HEK293 (cell line): Measurements from ENCODE around the gene MITF.

ENCODE experiments used
- CTCF ChIA-PET: fragments of 350-600 bp; formaldehyde crosslinking; extraction: SDS; loops from one replicate; lab custom pipeline; 2021; ENCODE audit warnings: antibody characterized with exemption; lab: Yijun Ruan, JAX
- POLR2A ChIA-PET: fragments of 300-600 bp; formaldehyde crosslinking; extraction: SDS; loops from one replicate; lab custom pipeline; 2020; ENCODE audit warnings: antibody characterized with exemption, inconsistent platforms; lab: Yijun Ruan, JAX
- H3K27ac ChIP-seq: fragments of 200-500 bp; sonication (Bioruptor generic); 2 replicates; pipeline ENCODE4 v1.5.1; 2014; ENCODE audit warnings: low read depth, low read length, control low read depth, inconsistent platforms; ENCODE audit errors: extremely low read depth
- H3K36me3 ChIP-seq, 2 experiments: fragments of 200-500 bp in 1 of 2; sonication (Bioruptor generic) in 1 of 2; 1 replicate in 1 of 2; 2 replicates in 1 of 2; pipeline ENCODE4 v1.5.1; 2014 to 2017; ENCODE audit warnings: inconsistent platforms in 2 of 2, low read length in 2 of 2; ENCODE audit not compliant: control insufficient read depth in 2 of 2, insufficient read depth in 1 of 2
- H3K4me1 ChIP-seq: fragments of 200-500 bp; sonication (Bioruptor generic); 2 replicates; pipeline ENCODE4 v1.5.1; 2014; ENCODE audit warnings: mild to moderate bottlenecking, low read length, inconsistent platforms; ENCODE audit not compliant: control insufficient read depth, insufficient read depth
- H3K4me3 ChIP-seq: 2 replicates; pipeline ENCODE4 v1.5.1; 2011; ENCODE audit warnings: low read depth, mild to moderate bottlenecking, control low read depth, low read length, moderate library complexity
- H3K9me3 ChIP-seq: fragments of 200-500 bp; sonication (Bioruptor generic); 2 replicates; pipeline ENCODE4 v1.5.1; 2014; ENCODE audit warnings: low read depth, low read length, inconsistent platforms; ENCODE audit not compliant: control insufficient read depth, insufficient read depth
- BCL11A ChIP-seq: fragments of 450-650 bp; formaldehyde crosslinking; IDR thresholded peaks from 2 replicates; pipeline ENCODE4 v1.5.1; 2016; ENCODE audit warnings: low read depth, missing biosample characterization, missing genetic modification characterization
- HOXA7 ChIP-seq: sonication (generic); formaldehyde crosslinking; IDR thresholded peaks from 2 replicates; pipeline ENCODE4 v1.8.1; 2022; ENCODE audit warnings: missing genetic modification reagents, borderline replicate concordance
- KLF16 ChIP-seq: fragments of 450-650 bp; formaldehyde crosslinking; IDR thresholded peaks from 2 replicates; pipeline ENCODE4 v1.5.1; 2017; ENCODE audit warnings: missing biosample characterization, missing genetic modification characterization
- KLF9 ChIP-seq: fragments of 450-650 bp; formaldehyde crosslinking; IDR thresholded peaks from 2 replicates; pipeline ENCODE4 v1.5.1; 2016; ENCODE audit warnings: missing biosample characterization, missing genetic modification characterization, low read depth
- PRDM10 ChIP-seq: fragments of 450-650 bp; formaldehyde crosslinking; IDR thresholded peaks from 2 replicates; pipeline ENCODE4 v1.5.1; 2016; ENCODE audit warnings: missing biosample characterization, missing genetic modification characterization
- ZBTB48 ChIP-seq: fragments of 450-650 bp; formaldehyde crosslinking; IDR thresholded peaks from 2 replicates; pipeline ENCODE4 v1.5.1; 2016; ENCODE audit warnings: missing biosample characterization, missing genetic modification characterization
- ZFP3 ChIP-seq: fragments of 450-650 bp; formaldehyde crosslinking; IDR thresholded peaks from 2 replicates; pipeline ENCODE4 v1.5.1; 2016; ENCODE audit warnings: low read depth, missing biosample characterization, missing genetic modification characterization
- ZFP41 ChIP-seq: fragments of 450-650 bp; formaldehyde crosslinking; IDR thresholded peaks from 2 replicates; pipeline ENCODE4 v1.5.1; 2016; ENCODE audit warnings: missing biosample characterization, missing genetic modification characterization, borderline replicate concordance
- ZNF121 ChIP-seq: fragments of 450-650 bp; formaldehyde crosslinking; IDR thresholded peaks from 2 replicates; pipeline ENCODE4 v1.5.1; 2016; ENCODE audit warnings: missing biosample characterization, missing genetic modification characterization
- ZNF138 ChIP-seq: fragments of 450-650 bp; formaldehyde crosslinking; IDR thresholded peaks from 2 replicates; pipeline ENCODE4 v1.5.1; 2016; ENCODE audit warnings: missing biosample characterization, missing genetic modification characterization, borderline replicate concordance
- ZNF23 ChIP-seq: fragments of 450-650 bp; formaldehyde crosslinking; IDR thresholded peaks from 2 replicates; pipeline ENCODE4 v1.5.1; 2016; ENCODE audit warnings: missing biosample characterization, missing genetic modification characterization, borderline replicate concordance
- ZNF292 ChIP-seq: fragments of 450-650 bp; formaldehyde crosslinking; IDR thresholded peaks from 2 replicates; pipeline ENCODE4 v1.5.1; 2016; ENCODE audit warnings: low read depth, missing biosample characterization, missing genetic modification characterization, borderline replicate concordance
- ZNF324 ChIP-seq: fragments of 450-650 bp; formaldehyde crosslinking; IDR thresholded peaks from 2 replicates; pipeline ENCODE4 v1.5.1; 2016; ENCODE audit warnings: missing biosample characterization, missing genetic modification characterization
- ZNF354C ChIP-seq: fragments of 450-650 bp; formaldehyde crosslinking; IDR thresholded peaks from 2 replicates; pipeline ENCODE4 v1.5.1; 2016; ENCODE audit warnings: missing biosample characterization, missing genetic modification characterization, low read depth, borderline replicate concordance
- ZNF433 ChIP-seq: fragments of 450-650 bp; formaldehyde crosslinking; IDR thresholded peaks from 2 replicates; pipeline ENCODE4 v1.5.1; 2016; ENCODE audit warnings: missing biosample characterization, missing genetic modification characterization, low read depth
- ZNF488 ChIP-seq: fragments of 450-650 bp; formaldehyde crosslinking; IDR thresholded peaks from 2 replicates; pipeline ENCODE4 v1.5.1; 2016; ENCODE audit warnings: missing biosample characterization, missing genetic modification characterization
- ZNF521 ChIP-seq: fragments of 450-650 bp; formaldehyde crosslinking; IDR thresholded peaks from 2 replicates; pipeline ENCODE4 v1.5.1; 2017; ENCODE audit warnings: missing biosample characterization, mild to moderate bottlenecking, missing genetic modification characterization
- ZNF76 ChIP-seq: fragments of 450-650 bp; formaldehyde crosslinking; IDR thresholded peaks from 2 replicates; pipeline ENCODE4; 2016; ENCODE audit warnings: low read depth, missing biosample characterization, missing genetic modification characterization, borderline replicate concordance
- ZNF768 ChIP-seq: fragments of 450-650 bp; formaldehyde crosslinking; IDR thresholded peaks from 2 replicates; pipeline ENCODE4 v1.5.1; 2018; ENCODE audit warnings: missing biosample characterization, mild to moderate bottlenecking, missing genetic modification characterization
- ZNF830 ChIP-seq: fragments of 450-650 bp; IDR thresholded peaks from 2 replicates; pipeline ENCODE4 v1.5.0; 2018; ENCODE audit warnings: missing biosample characterization, missing genetic modification characterization, low read depth, mild to moderate bottlenecking, moderate library complexity
- TF ChIP-seq, protein P1 (sequence below): fragments of 450-650 bp; formaldehyde crosslinking; IDR thresholded peaks from 2 replicates; pipeline ENCODE4 v1.5.1; 2017; ENCODE audit warnings: missing biosample characterization, missing genetic modification characterization
- TF ChIP-seq, protein P2 (sequence below): fragments of 450-650 bp; formaldehyde crosslinking; IDR thresholded peaks from 2 replicates; pipeline ENCODE4 v1.5.1; 2017; ENCODE audit warnings: missing biosample characterization, missing genetic modification characterization

MITF gene

DNA sequence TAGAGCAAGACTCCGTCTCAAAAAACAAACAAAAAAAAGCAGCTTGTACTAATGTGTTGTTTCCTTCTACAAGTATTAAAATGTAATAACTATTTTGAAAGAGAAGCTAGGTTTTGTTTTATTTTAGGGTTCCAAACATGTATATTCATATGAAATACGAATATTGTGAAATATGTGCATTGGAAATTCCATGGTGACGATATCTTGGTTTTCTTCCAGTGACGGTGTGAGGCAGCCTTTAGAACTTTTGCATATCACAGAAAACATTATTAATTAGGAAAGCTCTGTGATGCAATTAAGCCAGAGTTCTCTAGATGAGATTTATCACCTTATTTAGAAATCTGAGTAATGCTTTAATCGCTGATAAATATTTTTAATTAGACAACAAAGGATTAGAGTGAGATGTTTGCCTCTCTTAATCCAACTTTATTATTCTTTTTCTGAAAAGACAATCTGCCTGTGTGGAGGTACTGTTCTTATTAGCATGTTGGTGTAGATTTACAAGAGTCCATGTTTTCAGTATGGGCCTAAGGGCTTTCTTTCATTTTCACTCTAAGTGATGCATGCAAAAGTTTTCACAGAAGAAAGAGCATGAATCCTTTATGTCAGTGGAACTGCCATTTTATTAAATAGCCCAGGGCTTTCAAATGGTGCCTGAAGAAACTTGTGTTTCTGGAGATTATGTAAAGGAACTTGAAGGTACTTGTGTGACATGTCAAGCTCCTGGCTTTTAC lies 222.6 kb downstream of the MITF start:
- CTCF ChIA-PET, result no interaction called here
- H3K27ac ChIP-seq, result no peak overlapping the region
- H3K4me3 ChIP-seq, result no peak overlapping the region

GRCh38 chr3:69963643-69964042 lies 224.4 kb downstream of the MITF start:
- Histone ChIP-seq H3K36me3 (peaks cover 0 to 13% of the 10 kb centered on the region in 2 experiments; a peak in 1 of 3 replicates), H3K4me1 (no peaks in the 10 kb centered on the region), H3K4me3 (no peak overlapping the region), H3K9me3 (no peaks in the 10 kb centered on the region), H3K27ac (no peak overlapping the region)
- ChIA-PET POLR2A (no interaction called here), CTCF (no interaction called here)
- TF ChIP-seq HOXA7 (CRISPR knock-in tag), result no peak
- TF ChIP-seq ZNF121 (tag by site-specific recombination), result no peak
- no peak for TF ChIP-seq ZNF488
- TF ChIP-seq PRDM10 (tag by site-specific recombination), result no peak
- no peak for TF ChIP-seq KLF9 (tag by site-specific recombination)
- no peak for TF ChIP-seq ZNF76 (tag by site-specific recombination)
- TF ChIP-seq ZNF23 (tag by site-specific recombination), result no peak

More for the DNA sequence above, 222.6 kb downstream of the MITF start:
- Histone ChIP-seq H3K9me3 (no peaks in the 10 kb centered on the region), H3K4me1 (no peaks in the 10 kb centered on the region), H3K36me3 (peaks cover 0 to 13% of the 10 kb centered on the region in 2 experiments; a peak in 1 of 3 replicates)
- POLR2A ChIA-PET, result no interaction called here
- TF ChIP-seq ZFP3 (tag by site-specific recombination), result no peak
- no peak for TF ChIP-seq BCL11A (tag by site-specific recombination)
- TF ChIP-seq ZFP41 (tag by site-specific recombination), result no peak
- TF ChIP-seq KLF16 (tag by site-specific recombination), result no peak
- no peak for TF ChIP-seq ZNF433
- no peak for TF ChIP-seq ZNF324 (tag by site-specific recombination)
- TF ChIP-seq, protein P1, sequence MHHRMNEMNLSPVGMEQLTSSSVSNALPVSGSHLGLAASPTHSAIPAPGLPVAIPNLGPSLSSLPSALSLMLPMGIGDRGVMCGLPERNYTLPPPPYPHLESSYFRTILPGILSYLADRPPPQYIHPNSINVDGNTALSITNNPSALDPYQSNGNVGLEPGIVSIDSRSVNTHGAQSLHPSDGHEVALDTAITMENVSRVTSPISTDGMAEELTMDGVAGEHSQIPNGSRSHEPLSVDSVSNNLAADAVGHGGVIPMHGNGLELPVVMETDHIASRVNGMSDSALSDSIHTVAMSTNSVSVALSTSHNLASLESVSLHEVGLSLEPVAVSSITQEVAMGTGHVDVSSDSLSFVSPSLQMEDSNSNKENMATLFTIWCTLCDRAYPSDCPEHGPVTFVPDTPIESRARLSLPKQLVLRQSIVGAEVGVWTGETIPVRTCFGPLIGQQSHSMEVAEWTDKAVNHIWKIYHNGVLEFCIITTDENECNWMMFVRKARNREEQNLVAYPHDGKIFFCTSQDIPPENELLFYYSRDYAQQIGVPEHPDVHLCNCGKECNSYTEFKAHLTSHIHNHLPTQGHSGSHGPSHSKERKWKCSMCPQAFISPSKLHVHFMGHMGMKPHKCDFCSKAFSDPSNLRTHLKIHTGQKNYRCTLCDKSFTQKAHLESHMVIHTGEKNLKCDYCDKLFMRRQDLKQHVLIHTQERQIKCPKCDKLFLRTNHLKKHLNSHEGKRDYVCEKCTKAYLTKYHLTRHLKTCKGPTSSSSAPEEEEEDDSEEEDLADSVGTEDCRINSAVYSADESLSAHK (tag by site-specific recombination), result no peak
- TF ChIP-seq ZNF521 (tag by site-specific recombination), result no peak
- TF ChIP-seq, protein P2, sequence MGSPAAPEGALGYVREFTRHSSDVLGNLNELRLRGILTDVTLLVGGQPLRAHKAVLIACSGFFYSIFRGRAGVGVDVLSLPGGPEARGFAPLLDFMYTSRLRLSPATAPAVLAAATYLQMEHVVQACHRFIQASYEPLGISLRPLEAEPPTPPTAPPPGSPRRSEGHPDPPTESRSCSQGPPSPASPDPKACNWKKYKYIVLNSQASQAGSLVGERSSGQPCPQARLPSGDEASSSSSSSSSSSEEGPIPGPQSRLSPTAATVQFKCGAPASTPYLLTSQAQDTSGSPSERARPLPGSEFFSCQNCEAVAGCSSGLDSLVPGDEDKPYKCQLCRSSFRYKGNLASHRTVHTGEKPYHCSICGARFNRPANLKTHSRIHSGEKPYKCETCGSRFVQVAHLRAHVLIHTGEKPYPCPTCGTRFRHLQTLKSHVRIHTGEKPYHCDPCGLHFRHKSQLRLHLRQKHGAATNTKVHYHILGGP (tag by site-specific recombination), result no peak
- TF ChIP-seq ZNF292 (tag by site-specific recombination), result no peak
- no peak for TF ChIP-seq ZNF138
- TF ChIP-seq ZNF830 (tag by site-specific recombination), result no peak
- no peak for TF ChIP-seq ZNF354C (tag by site-specific recombination)
- no peak for TF ChIP-seq ZNF768
- no peak for TF ChIP-seq ZBTB48 (tag by site-specific recombination)
